ENCODE data around the gene EHD1.

The EHD1 gene

GRCh38 chr11:64878494-64879243 lies at the start of gene EHD1:
TSS of gene EHD1 (minus strand) at chr11:64878621. CDS start at chr11:64878464, 157 bp downstream.
- in situ Hi-C loops (cut with MboI; ENCODE audit: low sequenced_read_pairs), result no loop called here

GRCh38 chr11:64926689-64927088 lies 48.3 kb upstream of the EHD1 start:
- in situ Hi-C loops (cut with MboI; ENCODE audit: low sequenced_read_pairs), result no loop called here

- in situ Hi-C loops (cut with MboI; ENCODE audit: low sequenced_read_pairs), result no loop called here
These were observed 47.4 kb upstream of the EHD1 start for GRCh38 chr11:64925536-64926436.

GRCh38 chr11:64924910-64925284 lies 46.5 kb upstream of the EHD1 start:
- in situ Hi-C loops (cut with MboI; ENCODE audit: low sequenced_read_pairs), result no loop called here

- in situ Hi-C loops (cut with MboI; ENCODE audit: low sequenced_read_pairs), result no loop called here
These were observed 45.8 kb upstream of the EHD1 start, which contains the start of gene PPP2R5B for GRCh38 chr11:64923944-64924909. TSS of gene PPP2R5B (plus strand) at chr11:64924689. CDS start at chr11:64925735, 1,046 bp downstream.

GRCh38 chr11:64923151-64923661 lies 44.8 kb upstream of the EHD1 start:
- in situ Hi-C loops (cut with MboI; ENCODE audit: low sequenced_read_pairs), result no loop called here

GRCh38 chr11:64921384-64921783 lies 43.0 kb upstream of the EHD1 start:
- in situ Hi-C loops (cut with MboI; ENCODE audit: low sequenced_read_pairs), result no loop called here

GRCh38 chr11:64920124-64920523 lies 41.7 kb upstream of the EHD1 start:
- in situ Hi-C loops (cut with MboI; ENCODE audit: low sequenced_read_pairs), result no loop called here

GRCh38 chr11:64919627-64920026 lies 41.2 kb upstream of the EHD1 start:
- in situ Hi-C loops (cut with MboI; ENCODE audit: low sequenced_read_pairs), result no loop called here

- in situ Hi-C loops (cut with MboI; ENCODE audit: low sequenced_read_pairs), result no loop called here
These were observed 39.6 kb upstream of the EHD1 start for GRCh38 chr11:64918017-64918416.

- in situ Hi-C loops (cut with MboI; ENCODE audit: low sequenced_read_pairs), result no loop called here
These were observed 39.2 kb upstream of the EHD1 start for GRCh38 chr11:64917663-64917995.

GRCh38 chr11:64916775-64917662 lies 38.6 kb upstream of the EHD1 start, which contains the start of gene ATG2A:
TSS of gene ATG2A (minus strand) at chr11:64917209. CDS start at chr11:64917135, 74 bp downstream.
- in situ Hi-C loops (cut with MboI; ENCODE audit: low sequenced_read_pairs), result no loop called here

GRCh38 chr11:64916040-64916774 lies 37.8 kb upstream of the EHD1 start:
- in situ Hi-C loops (cut with MboI; ENCODE audit: low sequenced_read_pairs), result no loop called here

- in situ Hi-C loops (cut with MboI; ENCODE audit: low sequenced_read_pairs), result no loop called here
These were observed 37.0 kb upstream of the EHD1 start for GRCh38 chr11:64915376-64915887.

GRCh38 chr11:64914123-64914522 lies 35.7 kb upstream of the EHD1 start:
- in situ Hi-C loops (cut with MboI; ENCODE audit: low sequenced_read_pairs), result no loop called here

GRCh38 chr11:64913171-64913727 lies 34.8 kb upstream of the EHD1 start:
- in situ Hi-C loops (cut with MboI; ENCODE audit: low sequenced_read_pairs), result no loop called here

- in situ Hi-C loops (cut with MboI; ENCODE audit: low sequenced_read_pairs), result no loop called here
These were observed 33.3 kb upstream of the EHD1 start for GRCh38 chr11:64911689-64912088.

GRCh38 chr11:64911142-64911541 lies 32.7 kb upstream of the EHD1 start:
- in situ Hi-C loops (cut with MboI; ENCODE audit: low sequenced_read_pairs), result no loop called here
